NOMO-1 (cell line): Measurements from ENCODE around the gene FAM53A.

ENCODE experiments used
- DNase-seq, 2 experiments: peaks; one replicate each; lab custom pipeline; 2025; ENCODE audit not compliant: unreplicated experiment in 2 of 2; lab: John Stamatoyannopoulos, UW

FAM53A gene

GRCh38 chr4:1683736-1684505 is at the start of gene FAM53A:
Gene FAM53A (minus strand): TSS chr4:1684313. CDS start chr4:1668741, 15,572 bp downstream.
- peak; percentile 82 to 93 for DNase-seq

DNA sequence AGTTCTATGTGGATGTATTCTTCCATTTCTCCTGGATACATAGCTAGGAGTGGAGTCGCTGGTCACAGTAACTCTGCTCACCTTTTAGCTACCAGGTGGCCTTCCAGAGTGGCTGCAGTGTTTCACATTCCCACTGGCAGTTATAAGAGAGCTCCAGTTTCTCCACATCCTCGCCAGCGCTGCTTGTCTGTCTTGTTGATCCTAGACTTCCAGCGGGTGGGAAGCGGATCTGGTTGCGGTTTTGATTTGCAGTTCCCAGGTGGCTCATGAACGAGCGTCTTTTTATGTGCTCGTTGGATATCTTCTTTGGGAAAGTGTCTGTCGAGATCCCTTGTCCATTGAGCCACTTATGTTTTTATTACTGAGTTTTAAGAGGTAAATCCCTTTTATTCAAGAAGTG is 48.8 kb upstream of the FAM53A start:
- no peak for DNase-seq

- no peak for DNase-seq
Observed at GRCh38 chr4:1731180-1731579, 47.1 kb upstream of the FAM53A start.

DNA sequence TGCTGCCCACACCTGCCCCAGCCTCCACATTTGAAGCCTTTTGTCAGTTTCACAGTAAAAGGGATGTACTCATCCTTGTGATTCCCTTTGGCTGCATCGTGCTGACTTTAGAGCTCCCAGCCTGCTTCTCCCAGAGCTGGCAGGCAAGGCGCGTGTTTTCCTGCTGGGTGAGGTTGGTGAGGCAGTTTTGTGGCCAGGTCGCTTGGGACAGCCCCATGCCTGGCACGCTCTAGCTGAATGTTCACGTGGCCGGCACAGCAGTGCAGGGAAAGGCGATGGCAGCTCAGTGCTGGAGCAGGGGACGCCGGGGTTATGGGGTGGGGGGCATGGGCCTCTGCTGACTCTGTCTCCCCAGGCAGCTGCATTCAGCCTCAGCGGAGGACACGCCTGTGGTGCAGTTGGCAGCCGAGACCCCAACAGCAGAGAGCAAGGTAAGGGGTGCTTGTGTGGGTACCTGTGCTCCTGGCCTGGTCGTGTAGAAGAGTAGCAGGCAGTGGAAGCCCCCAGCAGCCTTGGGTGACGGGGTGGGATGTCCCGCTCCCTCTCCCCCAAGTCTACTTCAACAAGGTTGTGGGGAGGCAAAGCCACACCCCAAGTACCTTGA is 46.5 kb upstream of the FAM53A start:
- DNase-seq: no peak

GRCh38 chr4:1728061-1728980 is 44.2 kb upstream of the FAM53A start:
- no peak for DNase-seq

- DNase-seq: peak; percentile 14 to 57
Observed at GRCh38 chr4:1727117-1728031, 43.3 kb upstream of the FAM53A start.

GRCh38 chr4:1726146-1726934 is 42.2 kb upstream of the FAM53A start:
- peak; percentile 53 to 70 for DNase-seq

- DNase-seq: no peak
Observed at GRCh38 chr4:1725521-1725920, 41.4 kb upstream of the FAM53A start.

GRCh38 chr4:1723131-1723801 is 39.2 kb upstream of the FAM53A start:
- peak; percentile 68 to 86 for DNase-seq

- peak in 1 of 2 experiments; percentile 29 for DNase-seq
Observed at GRCh38 chr4:1722551-1723118, 38.5 kb upstream of the FAM53A start.

DNA sequence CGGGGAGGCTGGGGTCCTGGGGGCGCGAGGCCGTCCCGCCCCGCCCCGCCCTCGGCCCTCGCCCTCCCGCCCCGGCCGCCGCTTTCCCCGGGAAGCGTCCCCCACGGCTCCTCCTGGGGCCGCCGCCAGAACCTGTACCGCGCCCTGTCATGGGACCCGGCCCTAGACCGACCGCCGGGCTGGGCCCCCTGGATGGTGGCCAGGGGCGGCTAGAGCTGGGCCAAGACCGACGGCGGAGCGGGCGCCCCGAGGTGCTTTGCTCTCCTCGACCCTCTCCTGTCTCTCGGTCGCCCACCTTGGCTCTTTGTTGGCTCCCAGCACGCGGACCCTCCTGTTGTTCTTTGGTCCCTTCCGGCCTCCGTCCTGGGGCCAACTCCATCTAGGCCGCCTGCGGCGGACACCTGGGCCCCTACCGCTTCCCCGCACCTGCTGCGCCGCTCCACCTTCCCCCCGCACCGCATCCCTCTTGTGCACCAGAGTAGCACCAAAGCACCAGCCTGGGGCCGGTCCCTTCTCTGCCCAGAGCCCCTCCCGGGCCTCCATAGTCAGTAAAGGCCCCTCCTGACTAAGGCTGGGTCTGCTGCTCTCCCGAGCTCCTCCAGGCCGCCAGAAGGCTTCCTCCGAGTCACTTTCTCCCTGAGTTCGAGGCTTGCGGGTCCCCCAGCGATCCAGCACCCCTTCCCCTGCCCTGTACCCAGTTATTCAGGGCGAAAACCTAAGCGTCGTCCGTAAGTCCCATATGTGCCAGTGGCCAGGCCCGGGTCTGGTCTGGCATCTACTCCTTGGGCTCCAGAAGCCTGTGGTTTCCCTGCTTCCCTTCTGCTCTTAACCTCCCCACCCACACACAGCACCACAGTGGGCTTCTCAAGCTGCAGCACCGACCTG is 37.8 kb upstream of the FAM53A start:
- no peak for DNase-seq

DNA sequence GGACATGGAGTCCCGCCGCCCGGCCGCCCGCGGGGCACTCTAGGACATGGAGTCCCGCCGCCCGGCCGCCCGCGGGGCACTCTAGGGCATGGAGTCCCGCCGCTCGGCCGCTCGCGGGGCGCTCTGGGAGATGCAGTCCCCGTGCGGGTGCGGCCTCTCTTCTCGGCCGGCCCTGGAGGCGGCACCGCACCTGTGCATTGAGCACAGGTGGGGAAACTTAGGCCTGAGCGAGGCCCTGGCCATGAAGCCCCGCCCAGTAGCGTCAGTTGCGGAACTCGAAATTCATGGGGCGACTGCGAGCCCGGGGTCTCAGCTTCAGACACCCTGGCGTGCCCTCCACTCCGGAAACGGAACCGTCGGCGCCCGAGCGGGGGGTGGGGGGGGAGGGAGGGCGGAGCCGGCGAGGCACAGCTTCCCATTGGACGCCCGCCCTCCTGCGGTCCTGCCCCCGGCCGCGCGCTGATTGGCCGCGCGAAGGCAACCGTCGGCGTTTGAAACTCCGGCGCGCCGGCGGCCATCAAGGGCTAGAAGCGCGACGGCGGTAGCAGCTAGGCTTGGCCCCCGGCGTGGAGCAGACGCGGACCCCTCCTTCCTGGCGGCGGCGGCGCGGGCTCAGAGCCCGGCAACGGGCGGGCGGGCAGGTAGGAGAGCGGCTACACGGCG is 37.0 kb upstream of the FAM53A start, which contains the start of the genes TACC3 and TMEM129:
TACC3 (plus strand) TSS at position 519 of the 663 bp plus-strand sequence. CDS start 1,901 bp downstream, outside the sequence.
TMEM129 (minus strand) TSS at position 321 of the 663 bp plus-strand sequence. CDS start 486 bp downstream, outside the sequence.
- peak; percentile 94 for DNase-seq

- DNase-seq: peak; percentile 26 to 36
Observed at GRCh38 chr4:1720163-1720983, 36.3 kb upstream of the FAM53A start.

- no peak for DNase-seq
Observed at GRCh38 chr4:1718095-1718850, 34.2 kb upstream of the FAM53A start.
